Activated CD8-positive, alpha-beta memory T cell treated with anti-CD3 and anti-CD28 coated beads, Interleukin-2, amount 50 U/mL, for 48 hours (primary cell): ENCODE results near the gene SLC6A19.

Source experiments
- DNase-seq: peaks from one replicate; pipeline ENCODE4 v3.0.0-alpha.2; 2020

SLC6A19 gene

GRCh38 chr5:1197876-1198666 is 3.3 kb upstream of the SLC6A19 start:
- DNase-seq, result no peak

- DNase-seq, result no peak
Measured at GRCh38 chr5:1199340-1199648, 2.1 kb upstream of the SLC6A19 start.

- DNase-seq, result no peak
Measured at GRCh38 chr5:1199649-1200494, 1.5 kb upstream of the SLC6A19 start.

GRCh38 chr5:1200495-1201326 is 684 bp upstream of the SLC6A19 start:
- DNase-seq, result no peak

- no peak for DNase-seq
Measured at GRCh38 chr5:1202026-1202797, 817 bp downstream of the SLC6A19 start.

- no peak for DNase-seq
Measured at GRCh38 chr5:1202798-1203185, 1.4 kb downstream of the SLC6A19 start.

GRCh38 chr5:1203311-1203967 is 2.0 kb downstream of the SLC6A19 start:
- DNase-seq, result no peak

- no peak for DNase-seq
Measured at GRCh38 chr5:1203968-1204692, 2.7 kb downstream of the SLC6A19 start.

- DNase-seq, result no peak
Measured at GRCh38 chr5:1204693-1205242, 3.4 kb downstream of the SLC6A19 start.

- DNase-seq, result no peak
Measured at GRCh38 chr5:1205255-1206180, 4.1 kb downstream of the SLC6A19 start.

- DNase-seq, result no peak
Measured at GRCh38 chr5:1206521-1207412, 5.4 kb downstream of the SLC6A19 start.

- no peak for DNase-seq
Measured at GRCh38 chr5:1207555-1207954, 6.2 kb downstream of the SLC6A19 start.

- no peak for DNase-seq
Measured at GRCh38 chr5:1208221-1208742, 6.9 kb downstream of the SLC6A19 start.

GRCh38 chr5:1208743-1209488 is 7.5 kb downstream of the SLC6A19 start:
- DNase-seq, result no peak

GRCh38 chr5:1209489-1209852 is 8.1 kb downstream of the SLC6A19 start:
- no peak for DNase-seq

GRCh38 chr5:1209896-1210776 is 8.7 kb downstream of the SLC6A19 start:
- no peak for DNase-seq

GRCh38 chr5:1210832-1211251 is 9.4 kb downstream of the SLC6A19 start:
- DNase-seq, result no peak
